ENCODE data around the gene HORMAD2. TPM values are rescaled to one million over a fixed set of nuclear protein-coding genes. Genes with fewer than 3 reads are reported as not detected.
A peak's percentile ranks its signal among the peaks of the same experiment; 100 is the strongest.

The HORMAD2 gene
- total and polyA plus RNA-seq, 9 of the 15 experiments (the other 6 are each of a cell fraction or from before 2014, with no cell fraction given), result not detected

DNA sequence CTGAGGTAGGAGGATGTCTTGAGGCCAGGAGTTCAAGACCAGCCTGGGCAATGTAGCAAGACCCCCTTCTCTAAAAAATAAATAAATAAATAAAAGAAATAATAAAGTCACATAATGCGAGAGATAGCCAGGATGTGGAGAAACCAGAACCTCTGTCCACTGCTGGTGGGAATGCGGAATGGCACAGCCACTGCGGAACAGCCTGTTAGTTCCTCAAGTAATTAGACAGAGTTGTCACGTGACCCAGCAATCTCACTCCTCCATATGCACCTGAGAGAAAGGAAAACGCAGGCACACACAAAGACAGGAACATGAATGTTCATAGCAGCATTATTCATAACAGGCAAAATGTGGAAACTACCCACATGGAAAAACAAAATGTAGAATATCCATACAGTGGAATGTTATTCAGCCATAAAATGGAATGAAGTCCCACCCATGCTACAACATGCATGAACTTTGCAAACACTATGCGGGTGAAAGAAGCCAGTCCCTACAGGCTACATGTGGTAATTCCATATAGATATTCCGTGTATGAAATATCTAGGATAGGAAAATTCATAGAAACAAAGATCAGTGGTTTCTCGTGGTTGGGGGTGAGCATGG, 138.9 kb downstream of the HORMAD2 start (continued):
- TF ChIP-seq DIDO1 (tag; IDR thresholded peaks at IDR 0.05; ENCODE audit: low read depth), result 0 out of 2 replicates have a peak, but pooled peaks have one; percentile 35
- TF ChIP-seq ZNF668 (CRISPR knock-in tag; IDR thresholded peaks at IDR 0.05), result no peak
- TF ChIP-seq, protein P1, sequence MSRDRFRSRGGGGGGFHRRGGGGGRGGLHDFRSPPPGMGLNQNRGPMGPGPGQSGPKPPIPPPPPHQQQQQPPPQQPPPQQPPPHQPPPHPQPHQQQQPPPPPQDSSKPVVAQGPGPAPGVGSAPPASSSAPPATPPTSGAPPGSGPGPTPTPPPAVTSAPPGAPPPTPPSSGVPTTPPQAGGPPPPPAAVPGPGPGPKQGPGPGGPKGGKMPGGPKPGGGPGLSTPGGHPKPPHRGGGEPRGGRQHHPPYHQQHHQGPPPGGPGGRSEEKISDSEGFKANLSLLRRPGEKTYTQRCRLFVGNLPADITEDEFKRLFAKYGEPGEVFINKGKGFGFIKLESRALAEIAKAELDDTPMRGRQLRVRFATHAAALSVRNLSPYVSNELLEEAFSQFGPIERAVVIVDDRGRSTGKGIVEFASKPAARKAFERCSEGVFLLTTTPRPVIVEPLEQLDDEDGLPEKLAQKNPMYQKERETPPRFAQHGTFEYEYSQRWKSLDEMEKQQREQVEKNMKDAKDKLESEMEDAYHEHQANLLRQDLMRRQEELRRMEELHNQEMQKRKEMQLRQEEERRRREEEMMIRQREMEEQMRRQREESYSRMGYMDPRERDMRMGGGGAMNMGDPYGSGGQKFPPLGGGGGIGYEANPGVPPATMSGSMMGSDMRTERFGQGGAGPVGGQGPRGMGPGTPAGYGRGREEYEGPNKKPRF (IDR thresholded peaks at IDR 0.05; ENCODE audit: low read depth, low read length), result no peak
- TF ChIP-seq MTF1 (CRISPR knock-in tag; IDR thresholded peaks at IDR 0.05; ENCODE audit: borderline replicate concordance), result no peak
- no peak for TF ChIP-seq SP2 (IDR thresholded peaks at IDR 0.05; ENCODE audit: extremely low read depth, low read depth, low read length, poor library complexity, severe bottlenecking)
- TF ChIP-seq TCF7 (IDR thresholded peaks at IDR 0.05; ENCODE audit: borderline replicate concordance), result no peak
- TF ChIP-seq ATF6 (CRISPR knock-in tag; IDR thresholded peaks at IDR 0.05), result no peak
- TF ChIP-seq MYBL2 (IDR thresholded peaks at IDR 0.05; ENCODE audit: low read depth), result no peak
- TF ChIP-seq MYBL2 (CRISPR knock-in tag; IDR thresholded peaks at IDR 0.05; ENCODE audit: borderline replicate concordance), result no peak
- no peak for TF ChIP-seq KDM1A (IDR thresholded peaks at IDR 0.05)
- TF ChIP-seq XRCC4 (IDR thresholded peaks at IDR 0.05; ENCODE audit: extremely low read depth, insufficient read depth, insufficient read length), result no peak
- TF ChIP-seq SMAD3 (CRISPR knock-in tag; conservative IDR thresholded peaks at IDR 0.05), result no peak
- peak; percentile 56 for TF ChIP-seq CBFA2T3 (IDR thresholded peaks at IDR 0.05)
- TF ChIP-seq RBFOX2 (IDR thresholded peaks at IDR 0.05; ENCODE audit: low read depth, low read length), result no peak
- TF ChIP-seq SUPT5H (IDR thresholded peaks at IDR 0.05), result no peak
- TF ChIP-seq, protein P2, sequence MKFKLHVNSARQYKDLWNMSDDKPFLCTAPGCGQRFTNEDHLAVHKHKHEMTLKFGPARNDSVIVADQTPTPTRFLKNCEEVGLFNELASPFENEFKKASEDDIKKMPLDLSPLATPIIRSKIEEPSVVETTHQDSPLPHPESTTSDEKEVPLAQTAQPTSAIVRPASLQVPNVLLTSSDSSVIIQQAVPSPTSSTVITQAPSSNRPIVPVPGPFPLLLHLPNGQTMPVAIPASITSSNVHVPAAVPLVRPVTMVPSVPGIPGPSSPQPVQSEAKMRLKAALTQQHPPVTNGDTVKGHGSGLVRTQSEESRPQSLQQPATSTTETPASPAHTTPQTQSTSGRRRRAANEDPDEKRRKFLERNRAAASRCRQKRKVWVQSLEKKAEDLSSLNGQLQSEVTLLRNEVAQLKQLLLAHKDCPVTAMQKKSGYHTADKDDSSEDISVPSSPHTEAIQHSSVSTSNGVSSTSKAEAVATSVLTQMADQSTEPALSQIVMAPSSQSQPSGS (CRISPR knock-in tag; IDR thresholded peaks at IDR 0.05), result no peak
- TF ChIP-seq DACH1 (IDR thresholded peaks at IDR 0.05; ENCODE audit: partially characterized antibody), result no peak
- no peak for TF ChIP-seq POLR2A (conservative IDR thresholded peaks at IDR 0.05)
- peak; percentile 89 for TF ChIP-seq CBFA2T2 (conservative IDR thresholded peaks at IDR 0.05)
- TF ChIP-seq BDP1 (IDR thresholded peaks at IDR 0.05; ENCODE audit: insufficient read depth, insufficient read length), result no peak
- no peak for TF ChIP-seq RBM17 (IDR thresholded peaks at IDR 0.05; ENCODE audit: borderline replicate concordance, low read depth, low read length)
- no peak for TF ChIP-seq NFE2L1 (tag; IDR thresholded peaks at IDR 0.05; ENCODE audit: borderline replicate concordance, low read depth)
- TF ChIP-seq ARID1B (IDR thresholded peaks at IDR 0.05), result peak; percentile 44; the same call in 1 of the 2 replicates
